Measurements from ENCODE around the gene GNPTAB.

GNPTAB gene

GRCh38 chr12:101745481-101745880, 85.3 kb downstream of the GNPTAB start:
- H4K8ac ChIP-seq (ENCODE audit: low read depth, low read length) = no peak overlapping the region
- no peak overlapping the region for H3K4me2 ChIP-seq (ENCODE audit: low read length)
- no peak overlapping the region for H3K18ac ChIP-seq (ENCODE audit: low read length)
- WGBS (ENCODE audit: extremely low coverage, insufficient coverage, low lambda C conversion rate) = no CpG with 5 or more reads among the region's 3 CpGs
- H3K79me1 ChIP-seq (ENCODE audit: low read length) = no peaks in the 10 kb centered on the region
- H3K9ac ChIP-seq (ENCODE audit: low read length) = no peak overlapping the region
- no peak overlapping the region for H3K56ac ChIP-seq (ENCODE audit: low read length)
- no peaks in the 10 kb centered on the region for H3K4me1 ChIP-seq (ENCODE audit: control insufficient read depth, low read depth, low read length)
- H2BK15ac ChIP-seq (replicated peaks; ENCODE audit: low read depth) = no peak overlapping the region
- no peak overlapping the region for H3K23ac ChIP-seq (ENCODE audit: low read length)
- no peak overlapping the region for H3K4ac ChIP-seq (ENCODE audit: low read depth, low read length)
- H3K36me3 ChIP-seq (ENCODE audit: control insufficient read depth, insufficient read depth, low read length) = no peaks in the 10 kb centered on the region
- H4K5ac ChIP-seq (ENCODE audit: low read length) = no peak overlapping the region
- H2AK5ac ChIP-seq (ENCODE audit: low read length) = no peak overlapping the region
- no peaks in the 10 kb centered on the region for H3K79me2 ChIP-seq (ENCODE audit: control insufficient read depth, insufficient read depth, low read length)
- no peak overlapping the region for H2BK120ac ChIP-seq (ENCODE audit: low read depth, low read length)
- no peak for DNase-seq
- H2BK5ac ChIP-seq (ENCODE audit: low read length) = no peak overlapping the region
- H3K27me3 ChIP-seq (ENCODE audit: insufficient read depth, low read length, poor library complexity) = no peaks in the 10 kb centered on the region
- H3K4me3 ChIP-seq (ENCODE audit: low read length) = no peak overlapping the region
- no peak overlapping the region for H3K27ac ChIP-seq (ENCODE audit: low read depth, low read length)

- no peaks in the 10 kb centered on the region for H3K79me2 ChIP-seq (ENCODE audit: control insufficient read depth, insufficient read depth, low read length)
- H2BK5ac ChIP-seq (ENCODE audit: low read length) = no peak overlapping the region
- H3K56ac ChIP-seq (ENCODE audit: low read length) = no peak overlapping the region
- H4K5ac ChIP-seq (ENCODE audit: low read length) = no peak overlapping the region
- no peak overlapping the region for H3K4me2 ChIP-seq (ENCODE audit: low read length)
- H3K4me1 ChIP-seq (ENCODE audit: control insufficient read depth, low read depth, low read length) = no peaks in the 10 kb centered on the region
- H3K4me3 ChIP-seq (ENCODE audit: low read length) = no peak overlapping the region
- no peaks in the 10 kb centered on the region for H3K36me3 ChIP-seq (ENCODE audit: control insufficient read depth, insufficient read depth, low read length)
- no peak overlapping the region for H3K4ac ChIP-seq (ENCODE audit: low read depth, low read length)
- no peak overlapping the region for H3K27ac ChIP-seq (ENCODE audit: low read depth, low read length)
- H3K9ac ChIP-seq (ENCODE audit: low read length) = no peak overlapping the region
- H3K27me3 ChIP-seq (ENCODE audit: insufficient read depth, low read length, poor library complexity) = no peaks in the 10 kb centered on the region
- no peak overlapping the region for H3K23ac ChIP-seq (ENCODE audit: low read length)
- H2BK120ac ChIP-seq (ENCODE audit: low read depth, low read length) = no peak overlapping the region
- DNase-seq = no peak
- no peak overlapping the region for H3K18ac ChIP-seq (ENCODE audit: low read length)
- H2BK15ac ChIP-seq (replicated peaks; ENCODE audit: low read depth) = no peak overlapping the region
- no CpG with 5 or more reads among the region's 10 CpGs for WGBS (ENCODE audit: extremely low coverage, insufficient coverage, low lambda C conversion rate)
- no peak overlapping the region for H2AK5ac ChIP-seq (ENCODE audit: low read length)
- H4K8ac ChIP-seq (ENCODE audit: low read depth, low read length) = no peak overlapping the region
- no peaks in the 10 kb centered on the region for H3K79me1 ChIP-seq (ENCODE audit: low read length)
Measured at GRCh38 chr12:101743724-101744472, 86.9 kb downstream of the GNPTAB start.

DNA sequence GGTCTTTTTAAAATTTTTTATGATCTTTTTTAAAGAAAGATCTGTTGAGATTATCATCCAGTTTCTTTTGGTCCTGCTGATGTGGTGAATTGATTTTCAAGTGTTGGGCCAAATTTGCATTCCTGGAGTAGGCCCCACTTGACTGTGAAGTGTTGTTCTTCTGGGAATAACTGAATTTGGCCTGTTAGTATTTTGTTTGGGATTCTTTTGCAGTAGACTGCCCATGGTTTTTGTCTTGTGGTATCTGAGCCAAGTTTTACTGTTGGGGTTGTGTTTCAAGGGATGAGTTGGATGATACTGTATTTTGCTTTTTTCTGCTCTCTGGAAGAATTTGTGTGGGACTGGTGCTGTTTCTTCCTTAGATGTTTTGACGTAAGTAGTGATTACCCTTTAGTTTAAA, 87.5 kb downstream of the GNPTAB start:
- H3K4me1 ChIP-seq (ENCODE audit: control insufficient read depth, low read depth, low read length) = no peaks in the 10 kb centered on the region
- no peaks in the 10 kb centered on the region for H3K79me1 ChIP-seq (ENCODE audit: low read length)
- H3K27me3 ChIP-seq (ENCODE audit: insufficient read depth, low read length, poor library complexity) = no peaks in the 10 kb centered on the region
- no peak overlapping the region for H2BK120ac ChIP-seq (ENCODE audit: low read depth, low read length)
- no peak overlapping the region for H3K4me3 ChIP-seq (ENCODE audit: low read length)
- H3K4ac ChIP-seq (ENCODE audit: low read depth, low read length) = no peak overlapping the region
- H3K18ac ChIP-seq (ENCODE audit: low read length) = no peak overlapping the region
- DNase-seq = no peak
- H3K23ac ChIP-seq (ENCODE audit: low read length) = no peak overlapping the region
- no peak overlapping the region for H3K9ac ChIP-seq (ENCODE audit: low read length)
- no peaks in the 10 kb centered on the region for H3K36me3 ChIP-seq (ENCODE audit: control insufficient read depth, insufficient read depth, low read length)
- H2BK5ac ChIP-seq (ENCODE audit: low read length) = no peak overlapping the region
- H2AK5ac ChIP-seq (ENCODE audit: low read length) = no peak overlapping the region
- H2BK15ac ChIP-seq (replicated peaks; ENCODE audit: low read depth) = no peak overlapping the region
- no peak overlapping the region for H4K8ac ChIP-seq (ENCODE audit: low read depth, low read length)
- WGBS (ENCODE audit: extremely low coverage, insufficient coverage, low lambda C conversion rate) = no CpG with 5 or more reads among the region's 1 CpG
- H3K4me2 ChIP-seq (ENCODE audit: low read length) = no peak overlapping the region
- no peaks in the 10 kb centered on the region for H3K79me2 ChIP-seq (ENCODE audit: control insufficient read depth, insufficient read depth, low read length)
- H4K5ac ChIP-seq (ENCODE audit: low read length) = no peak overlapping the region
- H3K56ac ChIP-seq (ENCODE audit: low read length) = no peak overlapping the region
- no peak overlapping the region for H3K27ac ChIP-seq (ENCODE audit: low read depth, low read length)

- H3K4me3 ChIP-seq (ENCODE audit: low read length) = no peak overlapping the region
- no peak overlapping the region for H3K4ac ChIP-seq (ENCODE audit: low read depth, low read length)
- no peaks in the 10 kb centered on the region for H3K36me3 ChIP-seq (ENCODE audit: control insufficient read depth, insufficient read depth, low read length)
- no peak overlapping the region for H2BK15ac ChIP-seq (replicated peaks; ENCODE audit: low read depth)
- no peak for DNase-seq
- no peaks in the 10 kb centered on the region for H3K27me3 ChIP-seq (ENCODE audit: insufficient read depth, low read length, poor library complexity)
- H3K18ac ChIP-seq (ENCODE audit: low read length) = no peak overlapping the region
- no peak overlapping the region for H2AK5ac ChIP-seq (ENCODE audit: low read length)
- no peak overlapping the region for H2BK120ac ChIP-seq (ENCODE audit: low read depth, low read length)
- H4K8ac ChIP-seq (ENCODE audit: low read depth, low read length) = no peak overlapping the region
- no peak overlapping the region for H2BK5ac ChIP-seq (ENCODE audit: low read length)
- H3K4me2 ChIP-seq (ENCODE audit: low read length) = no peak overlapping the region
- H3K79me2 ChIP-seq (ENCODE audit: control insufficient read depth, insufficient read depth, low read length) = no peaks in the 10 kb centered on the region
- H3K4me1 ChIP-seq (ENCODE audit: control insufficient read depth, low read depth, low read length) = no peaks in the 10 kb centered on the region
- no peak overlapping the region for H3K23ac ChIP-seq (ENCODE audit: low read length)
- no peaks in the 10 kb centered on the region for H3K79me1 ChIP-seq (ENCODE audit: low read length)
- no peak overlapping the region for H3K56ac ChIP-seq (ENCODE audit: low read length)
- H3K27ac ChIP-seq (ENCODE audit: low read depth, low read length) = no peak overlapping the region
- H4K5ac ChIP-seq (ENCODE audit: low read length) = no peak overlapping the region
- no peak overlapping the region for H3K9ac ChIP-seq (ENCODE audit: low read length)
- WGBS (ENCODE audit: extremely low coverage, insufficient coverage, low lambda C conversion rate) = no CpG with 5 or more reads among the region's 5 CpGs
Measured at GRCh38 chr12:101740980-101741379, 89.8 kb downstream of the GNPTAB start.

GRCh38 chr12:101740566-101740965, 90.2 kb downstream of the GNPTAB start:
- Histone ChIP-seq H3K4ac (ENCODE audit: low read depth, low read length) (no peak overlapping the region), H3K4me1 (ENCODE audit: control insufficient read depth, low read depth, low read length) (no peaks in the 10 kb centered on the region), H3K27ac (ENCODE audit: low read depth, low read length) (no peak overlapping the region), H3K27me3 (ENCODE audit: insufficient read depth, low read length, poor library complexity) (no peaks in the 10 kb centered on the region), H3K79me2 (ENCODE audit: control insufficient read depth, insufficient read depth, low read length) (no peaks in the 10 kb centered on the region), H2BK120ac (ENCODE audit: low read depth, low read length) (no peak overlapping the region), H3K4me2 (ENCODE audit: low read length) (no peak overlapping the region), H3K18ac (ENCODE audit: low read length) (no peak overlapping the region), H2BK5ac (ENCODE audit: low read length) (no peak overlapping the region), H3K9ac (ENCODE audit: low read length) (no peak overlapping the region), H2BK15ac (replicated peaks; ENCODE audit: low read depth) (no peak overlapping the region), H3K36me3 (ENCODE audit: control insufficient read depth, insufficient read depth, low read length) (no peaks in the 10 kb centered on the region), H3K79me1 (ENCODE audit: low read length) (no peaks in the 10 kb centered on the region), H3K56ac (ENCODE audit: low read length) (no peak overlapping the region), H3K23ac (ENCODE audit: low read length) (no peak overlapping the region), H4K5ac (ENCODE audit: low read length) (no peak overlapping the region), H2AK5ac (ENCODE audit: low read length) (no peak overlapping the region), H3K4me3 (ENCODE audit: low read length) (no peak overlapping the region), H4K8ac (ENCODE audit: low read depth, low read length) (no peak overlapping the region)
- no CpG with 5 or more reads among the region's 5 CpGs for WGBS (ENCODE audit: extremely low coverage, insufficient coverage, low lambda C conversion rate)
- no peak for DNase-seq
